BLaER1 treated with 17β-estradiol and CSF1 and Interleukin-3, amounts not matched to agents 10 nM and 100 nM (cell line): ENCODE measurements around the gene AMOTL1.

Experiments
- H3K27ac ChIP-seq, 11 experiments: shearing (Covaris generic); formaldehyde crosslinking; 2 replicates each; pipeline ENCODE4 v1.8.1; 2022
- H3K27me3 ChIP-seq, 11 experiments: shearing (Covaris generic); formaldehyde crosslinking; 2 replicates each; pipeline ENCODE4 v1.8.1; 2022
- H3K36me3 ChIP-seq, 11 experiments: shearing (Covaris generic); formaldehyde crosslinking; 2 replicates each; pipeline ENCODE4 v1.8.1; 2022
- H3K4me1 ChIP-seq, 10 experiments: shearing (Covaris generic); formaldehyde crosslinking; 2 replicates each; pipeline ENCODE4 v1.8.1; 2022
- H3K4me2 ChIP-seq, 11 experiments: shearing (Covaris generic); formaldehyde crosslinking; 2 replicates each; pipeline ENCODE4 v1.8.1; 2022
- H3K4me3 ChIP-seq, 10 experiments: shearing (Covaris generic); formaldehyde crosslinking; 2 replicates each; pipeline ENCODE4 v1.8.1; 2022
- H3K9ac ChIP-seq, 11 experiments: shearing (Covaris generic); formaldehyde crosslinking; 2 replicates each; pipeline ENCODE4 v1.8.1; 2022
- H3K9me3 ChIP-seq, 11 experiments: shearing (Covaris generic); formaldehyde crosslinking; replicated peaks in 1 of 11; 2 replicates each; pipeline ENCODE4 v1.8.1; 2022
- H4K20me1 ChIP-seq, 11 experiments: shearing (Covaris generic); formaldehyde crosslinking; 2 replicates each; pipeline ENCODE4 v1.8.1; 2022
- Cebpa-rat ChIP-seq, 11 experiments: shearing (Covaris generic); IDR thresholded peaks; 2 replicates each; pipeline ENCODE4 v1.8.1; 2022

The AMOTL1 gene

GRCh38 chr11:94751218-94751609 lies 16.9 kb upstream of the AMOTL1 start:
- Histone ChIP-seq H3K9me3 (no peaks in the 10 kb centered on the region), H3K27me3 (no peaks in the 10 kb centered on the region), H3K27ac (no peak overlapping the region), H3K36me3 (no peaks in the 10 kb centered on the region), H3K4me1 (peaks cover 8 to 16% (median 11%) of the 10 kb centered on the region in 10 experiments), H3K9ac (no peak overlapping the region), H3K4me2 (peak overlapping the region in 6 of 11 experiments; percentile 66 to 88 (median 86); a peak in 8 of 22 replicates), H4K20me1 (no peaks in the 10 kb centered on the region), H3K4me3 (no peak overlapping the region)
- no peak for TF ChIP-seq Cebpa-rat (IDR thresholded peaks at IDR 0.05)

- Histone ChIP-seq H3K4me3 (no peak overlapping the region), H4K20me1 (no peaks in the 10 kb centered on the region), H3K27ac (no peak overlapping the region), H3K4me1 (peaks cover 8 to 16% (median 11%) of the 10 kb centered on the region in 10 experiments), H3K36me3 (no peaks in the 10 kb centered on the region), H3K4me2 (no peak overlapping the region), H3K9me3 (no peaks in the 10 kb centered on the region), H3K27me3 (no peaks in the 10 kb centered on the region), H3K9ac (no peak overlapping the region)
- no peak for TF ChIP-seq Cebpa-rat (IDR thresholded peaks at IDR 0.05)
Observed at GRCh38 chr11:94751786-94752185, 16.4 kb upstream of the AMOTL1 start.

DNA sequence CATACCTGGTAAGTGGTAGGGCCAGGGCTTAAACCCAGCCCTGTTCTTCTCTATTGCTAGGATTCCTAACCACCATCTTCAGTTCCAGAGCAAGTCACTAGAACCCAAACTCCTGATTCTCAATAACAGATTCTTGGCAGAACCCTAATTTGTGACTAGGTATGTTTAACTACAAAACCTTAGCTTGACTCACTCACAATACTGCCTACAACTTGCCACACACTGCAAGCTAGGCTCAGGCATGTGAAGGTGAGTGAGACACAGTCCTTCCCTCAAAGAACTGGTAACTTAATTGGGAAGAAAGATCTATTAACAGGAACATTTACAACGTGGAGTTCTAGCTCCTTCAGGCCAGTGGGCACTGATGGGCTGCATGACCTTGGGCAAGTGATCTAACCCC lies 14.5 kb upstream of the AMOTL1 start:
- Histone ChIP-seq H3K4me1 (peaks cover 9 to 24% (median 16%) of the 10 kb centered on the region in 10 experiments), H4K20me1 (no peaks in the 10 kb centered on the region), H3K36me3 (no peaks in the 10 kb centered on the region), H3K4me2 (no peak overlapping the region), H3K4me3 (no peak overlapping the region), H3K9ac (no peak overlapping the region), H3K27ac (no peak overlapping the region), H3K9me3 (no peaks in the 10 kb centered on the region), H3K27me3 (no peaks in the 10 kb centered on the region)
- no peak for TF ChIP-seq Cebpa-rat (IDR thresholded peaks at IDR 0.05)

GRCh38 chr11:94754335-94754734 lies 13.8 kb upstream of the AMOTL1 start:
- H4K20me1 ChIP-seq: no peaks in the 10 kb centered on the region
- H3K4me1 ChIP-seq: peaks cover 9 to 24% (median 16%) of the 10 kb centered on the region in 10 experiments
- H3K27me3 ChIP-seq: no peaks in the 10 kb centered on the region
- no peak overlapping the region for H3K4me3 ChIP-seq
- no peaks in the 10 kb centered on the region for H3K9me3 ChIP-seq
- H3K4me2 ChIP-seq: no peak overlapping the region
- H3K36me3 ChIP-seq: no peaks in the 10 kb centered on the region
- H3K27ac ChIP-seq: no peak overlapping the region
- no peak overlapping the region for H3K9ac ChIP-seq
- no peak for TF ChIP-seq Cebpa-rat (IDR thresholded peaks at IDR 0.05)

GRCh38 chr11:94754819-94755218 lies 13.3 kb upstream of the AMOTL1 start:
- Histone ChIP-seq H3K36me3 (no peaks in the 10 kb centered on the region), H3K4me1 (peaks cover 9 to 23% (median 15%) of the 10 kb centered on the region in 10 experiments), H3K4me3 (no peak overlapping the region), H4K20me1 (no peaks in the 10 kb centered on the region), H3K9ac (no peak overlapping the region), H3K4me2 (no peak overlapping the region), H3K27ac (no peak overlapping the region), H3K27me3 (no peaks in the 10 kb centered on the region), H3K9me3 (no peaks in the 10 kb centered on the region)
- no peak for TF ChIP-seq Cebpa-rat (IDR thresholded peaks at IDR 0.05)

GRCh38 chr11:94755494-94755893 lies 12.7 kb upstream of the AMOTL1 start:
- no peak overlapping the region for H3K27ac ChIP-seq
- TF ChIP-seq Cebpa-rat (IDR thresholded peaks at IDR 0.05): no peak
- no peaks in the 10 kb centered on the region for H3K36me3 ChIP-seq
- H4K20me1 ChIP-seq: no peaks in the 10 kb centered on the region
- H3K9ac ChIP-seq: no peak overlapping the region
- H3K4me2 ChIP-seq: no peak overlapping the region
- no peak overlapping the region for H3K4me3 ChIP-seq
- H3K4me1 ChIP-seq: peaks cover 4 to 17% (median 10%) of the 10 kb centered on the region in 10 experiments
- no peaks in the 10 kb centered on the region for H3K27me3 ChIP-seq
- H3K9me3 ChIP-seq: no peaks in the 10 kb centered on the region

DNA sequence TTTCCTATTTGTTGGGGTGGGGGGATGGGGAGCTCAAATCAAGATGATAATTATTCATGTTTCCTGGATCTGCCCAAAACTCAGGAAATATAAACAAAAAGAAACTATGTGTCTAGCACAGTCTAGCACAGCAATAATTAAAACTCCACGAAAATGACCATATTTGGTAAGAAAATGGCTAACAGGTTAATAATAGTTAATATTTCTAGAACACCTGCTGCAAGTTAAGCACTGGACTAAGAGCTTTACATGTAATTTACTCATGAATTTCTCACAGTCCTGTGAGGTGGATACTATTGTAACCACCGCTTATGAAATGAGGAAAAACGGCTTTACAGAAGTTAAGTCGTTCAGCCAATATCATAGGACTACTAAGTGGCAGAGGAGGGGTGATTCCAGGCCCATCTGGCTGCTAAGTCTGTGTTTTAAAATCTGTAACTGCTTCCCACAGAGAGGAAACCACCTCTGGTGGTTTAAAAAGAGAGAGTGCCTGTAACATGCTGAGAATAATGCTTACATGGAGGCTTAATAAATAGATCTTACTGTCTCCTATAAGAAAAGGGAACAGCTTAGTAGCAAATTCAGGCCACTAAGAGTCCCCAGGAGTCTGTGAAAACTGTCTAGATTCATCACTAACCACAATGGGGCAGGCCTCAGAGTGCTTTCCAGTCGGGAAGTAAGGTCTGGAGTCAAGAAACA lies 11.0 kb upstream of the AMOTL1 start:
- H3K4me1 ChIP-seq: peaks cover 0 to 9% (median 4%) of the 10 kb centered on the region in 10 experiments; a peak in 6 of 20 replicates
- H3K4me3 ChIP-seq: no peak overlapping the region
- H4K20me1 ChIP-seq: no peaks in the 10 kb centered on the region
- H3K9ac ChIP-seq: no peak overlapping the region
- TF ChIP-seq Cebpa-rat (IDR thresholded peaks at IDR 0.05): no peak
- no peaks in the 10 kb centered on the region for H3K36me3 ChIP-seq
- H3K4me2 ChIP-seq: peak overlapping the region in 2 of 11 experiments; percentile 5 to 30; a peak in 3 of 22 replicates
- no peak overlapping the region for H3K27ac ChIP-seq
- H3K9me3 ChIP-seq: no peaks in the 10 kb centered on the region
- H3K27me3 ChIP-seq: no peaks in the 10 kb centered on the region

DNA sequence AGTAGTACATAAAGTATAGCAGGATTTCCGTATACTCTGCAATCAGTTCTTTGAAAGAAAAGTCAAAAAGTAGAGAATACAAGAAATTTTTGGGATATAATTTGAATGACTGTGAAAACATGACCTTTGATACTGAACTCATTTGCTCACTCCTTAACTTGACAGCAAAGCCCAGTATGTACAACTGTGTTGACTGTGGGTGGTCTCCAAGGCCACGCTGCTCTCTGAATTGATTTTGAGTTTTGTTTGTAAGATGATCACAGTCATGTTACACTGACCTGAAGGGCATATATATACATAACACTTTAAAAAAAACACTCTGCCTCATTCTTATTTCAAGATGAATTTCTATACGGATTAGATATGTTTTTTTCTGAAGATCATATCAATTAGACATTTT lies 9.5 kb upstream of the AMOTL1 start:
- no peaks in the 10 kb centered on the region for H3K36me3 ChIP-seq
- TF ChIP-seq Cebpa-rat (IDR thresholded peaks at IDR 0.05): no peak
- H3K4me3 ChIP-seq: no peak overlapping the region
- H3K9me3 ChIP-seq: no peaks in the 10 kb centered on the region
- no peak overlapping the region for H3K27ac ChIP-seq
- H3K4me2 ChIP-seq: no peak overlapping the region
- peaks cover 0 to 9% (median 4%) of the 10 kb centered on the region in 10 experiments; a peak in 6 of 20 replicates for H3K4me1 ChIP-seq
- H4K20me1 ChIP-seq: no peaks in the 10 kb centered on the region
- H3K9ac ChIP-seq: no peak overlapping the region
- H3K27me3 ChIP-seq: no peaks in the 10 kb centered on the region

GRCh38 chr11:94759522-94759921 lies 8.6 kb upstream of the AMOTL1 start:
- Histone ChIP-seq H3K9me3 (no peaks in the 10 kb centered on the region), H3K36me3 (no peaks in the 10 kb centered on the region), H3K9ac (no peak overlapping the region), H3K27me3 (no peaks in the 10 kb centered on the region), H3K4me2 (no peak overlapping the region), H3K4me3 (no peak overlapping the region), H3K27ac (no peak overlapping the region), H3K4me1 (peaks cover 0 to 9% (median 4%) of the 10 kb centered on the region in 10 experiments; a peak in 6 of 20 replicates), H4K20me1 (no peaks in the 10 kb centered on the region)
- TF ChIP-seq Cebpa-rat (IDR thresholded peaks at IDR 0.05): no peak

DNA sequence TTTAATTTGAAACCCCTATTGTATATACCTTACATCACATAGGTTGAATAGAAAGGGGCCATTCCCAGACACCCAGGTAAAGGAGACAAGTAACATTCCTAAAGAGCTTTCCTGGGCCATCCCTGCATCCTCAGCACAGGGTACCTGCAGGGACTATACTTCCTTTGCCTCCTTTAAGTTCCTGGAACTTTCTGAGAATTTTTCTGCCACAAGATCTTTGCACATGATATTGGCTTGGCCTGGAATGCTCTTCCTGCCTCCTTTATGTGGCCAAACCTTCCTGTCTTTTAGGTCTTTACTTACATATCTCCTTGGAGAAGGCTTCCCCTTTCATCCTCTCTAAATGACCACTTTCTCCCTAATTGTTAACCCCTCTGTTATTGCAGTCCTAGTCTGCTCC lies 7.9 kb upstream of the AMOTL1 start:
- Histone ChIP-seq H4K20me1 (no peaks in the 10 kb centered on the region), H3K4me1 (peaks cover 0 to 9% (median 4%) of the 10 kb centered on the region in 10 experiments; a peak in 6 of 20 replicates), H3K9me3 (no peaks in the 10 kb centered on the region), H3K27me3 (no peaks in the 10 kb centered on the region), H3K4me3 (no peak overlapping the region), H3K4me2 (no peak overlapping the region), H3K36me3 (no peaks in the 10 kb centered on the region), H3K27ac (no peak overlapping the region), H3K9ac (no peak overlapping the region)
- TF ChIP-seq Cebpa-rat (IDR thresholded peaks at IDR 0.05): no peak
